Liver (tissue), 9 donors: ENCODE measurements around the gene CAP2. TPM values are rescaled to one million over a fixed set of nuclear protein-coding genes. Genes with fewer than 3 reads are reported as not detected.

Experiments
- DNase-seq: peaks from one replicate; pipeline ENCODE4 v3.0.0-alpha.2; 2017; ENCODE audit warnings: low spot score
- H3K27ac ChIP-seq, 2 donors: one replicate each; pipeline ENCODE4 v1.7.0; 2013; ENCODE audit warnings: inconsistent platforms in 2 of 2, low read length in 2 of 2, control low read depth in 1 of 2, low read depth in 1 of 2, mild to moderate bottlenecking in 1 of 2
- H3K27me3 ChIP-seq, 4 donors: one replicate each; pipeline versions ENCODE4 v1.6.1 to v1.7.0; 2013; ENCODE audit warnings: low read length in 3 of 4, inconsistent platforms in 1 of 4, mild to moderate bottlenecking in 1 of 4, moderate library complexity in 1 of 4; ENCODE audit not compliant: control insufficient read depth in 4 of 4, insufficient read depth in 4 of 4
- H3K36me3 ChIP-seq, 4 donors: one replicate each; pipeline versions ENCODE4 v1.6.1 to v1.7.0; 2013; ENCODE audit warnings: low read length in 3 of 4, mild to moderate bottlenecking in 3 of 4, low read depth in 1 of 4, moderate library complexity in 1 of 4; ENCODE audit not compliant: control insufficient read depth in 4 of 4, insufficient read depth in 3 of 4
- H3K4me1 ChIP-seq, 4 donors: one replicate each; pipeline versions ENCODE4 v1.6.1 to v1.7.0; 2013; ENCODE audit warnings: low read length in 3 of 4, mild to moderate bottlenecking in 3 of 4, moderate library complexity in 1 of 4; ENCODE audit not compliant: control insufficient read depth in 4 of 4, insufficient read depth in 4 of 4
- H3K4me3 ChIP-seq, 3 donors: one replicate each; pipeline versions ENCODE4 v1.6.1 to v1.7.0; 2013; ENCODE audit warnings: low read length in 3 of 3, control low read depth in 1 of 3, low read depth in 1 of 3, mild to moderate bottlenecking in 1 of 3
- H3K9ac ChIP-seq, 2 donors: one replicate each; pipeline ENCODE4 v1.7.0; 2013; ENCODE audit warnings: low read length in 2 of 2, mild to moderate bottlenecking in 2 of 2, moderate library complexity in 2 of 2, control low read depth in 1 of 2, low read depth in 1 of 2
- H3K9me3 ChIP-seq, 4 donors: one replicate each; pipeline versions ENCODE4 v1.6.1 to v1.7.0; 2013; ENCODE audit warnings: low read length in 3 of 4; ENCODE audit not compliant: control insufficient read depth in 4 of 4
- ATF3 ChIP-seq: IDR thresholded peaks from 2 replicates; pipeline ENCODE4 v1.6.1; 2016; ENCODE audit warnings: antibody characterized with exemption
- CTCF ChIP-seq: fragments of 150-350 bp; IDR thresholded peaks from 2 replicates; pipeline ENCODE4 v1.5.1; 2017; ENCODE audit warnings: improper control_type of control experiment, low read depth, low read length; ENCODE audit not compliant: missing input control
- EGR1 ChIP-seq, 2 donors: IDR thresholded peaks; 2 replicates each; pipeline ENCODE4 v1.6.1; 2016 to 2018; ENCODE audit warnings: antibody characterized with exemption in 2 of 2, low read depth in 2 of 2
- FOXA1 ChIP-seq: IDR thresholded peaks from 2 replicates; pipeline ENCODE4 v1.6.1; 2016; ENCODE audit warnings: antibody characterized with exemption
- FOXA2 ChIP-seq: IDR thresholded peaks from 2 replicates; pipeline ENCODE4 v1.6.1; 2016; ENCODE audit warnings: antibody characterized with exemption
- GABPA ChIP-seq, 2 donors: IDR thresholded peaks in 1 of 2; conservative IDR thresholded peaks in 1 of 2; 2 replicates each; pipeline ENCODE4 v1.6.1; 2016; ENCODE audit warnings: antibody characterized with exemption in 2 of 2, mild to moderate bottlenecking in 1 of 2, moderate library complexity in 1 of 2
- HNF4A ChIP-seq, 2 donors: conservative IDR thresholded peaks; 2 replicates each; pipeline ENCODE4 v1.6.1; 2016; ENCODE audit warnings: antibody characterized with exemption in 2 of 2, mild to moderate bottlenecking in 2 of 2
- HNF4G ChIP-seq: IDR thresholded peaks from 2 replicates; pipeline ENCODE4 v1.6.1; 2016; ENCODE audit warnings: antibody characterized with exemption
- JUND ChIP-seq, 2 donors: IDR thresholded peaks; 2 replicates each; pipeline ENCODE4 v1.6.1; 2016; ENCODE audit warnings: antibody characterized with exemption in 2 of 2
- MAX ChIP-seq: IDR thresholded peaks from 2 replicates; pipeline ENCODE4 v1.6.1; 2016; ENCODE audit warnings: antibody characterized with exemption
- NR2F2 ChIP-seq: IDR thresholded peaks from 2 replicates; pipeline ENCODE4 v1.6.1; 2016; ENCODE audit warnings: antibody characterized with exemption
- RAD21 ChIP-seq, 2 donors: IDR thresholded peaks; 2 replicates each; pipeline ENCODE4 v1.6.1; 2016; ENCODE audit warnings: antibody characterized with exemption in 2 of 2, mild to moderate bottlenecking in 2 of 2
- REST ChIP-seq: IDR thresholded peaks from 2 replicates; pipeline ENCODE4 v1.6.1; 2016; ENCODE audit warnings: antibody characterized with exemption, mild to moderate bottlenecking
- RXRA ChIP-seq, 2 donors: IDR thresholded peaks; 2 replicates each; pipeline ENCODE4 v1.6.1; 2017 to 2018; ENCODE audit warnings: antibody characterized with exemption in 2 of 2, mild to moderate bottlenecking in 1 of 2
- SP1 ChIP-seq: IDR thresholded peaks from 2 replicates; pipeline ENCODE4 v1.6.1; 2018; ENCODE audit warnings: antibody characterized with exemption, mild to moderate bottlenecking
- TAF1 ChIP-seq: conservative IDR thresholded peaks from 2 replicates; pipeline ENCODE4 v1.6.1; 2016; ENCODE audit warnings: antibody characterized with exemption, mild to moderate bottlenecking
- YY1 ChIP-seq: IDR thresholded peaks from 2 replicates; pipeline ENCODE4 v1.6.1; 2016; ENCODE audit warnings: antibody characterized with exemption, mild to moderate bottlenecking
- ZBTB33 ChIP-seq: IDR thresholded peaks from 2 replicates; pipeline ENCODE4 v1.6.1; 2016; ENCODE audit warnings: antibody characterized with exemption
- WGBS: extraction: QIAGEN DNeasy Blood & Tissue Kit; methylation state at CpG from one replicate; pipeline ENCODE4 v1.1.7; 2013; 5-methylcytosine and 5-hydroxymethylcytosine counted together
- polyA plus RNA-seq, 2 donors: library from polyadenylated mRNA; stranded (reverse) in 1 of 2; unstranded in 1 of 2; fragments of 200-250 nt in 1 of 2; fragments of >200 nt in 1 of 2; fragmentation: Nextera tagmentation in 1 of 2; extraction: Ambion mirVana in 1 of 2; gene quantifications; one replicate each; pipeline versions ENCODE4 v1.2.1 to v1.2.3, GENCODE V29; 2013 to 2015
- total RNA-seq, 2 donors: library from RNA; depleted of rRNA; stranded (reverse); fragments of >200 nt; gene quantifications; one replicate each; pipeline ENCODE4 v1.2.3, GENCODE V29; 2014
- donor health status: healthy.
- donor health status: healthy.
- donor health status: healthy.
- donor health status: healthy.
- donor health status: healthy.

Gene CAP2
- total and polyA plus RNA-seq, 4 donors, result 1.2 to 6.4 (median 2.5) TPM

GRCh38 chr6:17556014-17556413, 162.6 kb downstream of the CAP2 start:
- Histone ChIP-seq H3K9ac (no peak overlapping the region), H3K9me3 (no peaks in the 10 kb centered on the region), H3K4me1 (no peaks in the 10 kb centered on the region), H3K36me3 (no peaks in the 10 kb centered on the region), H3K27ac (no peak overlapping the region), H3K27me3 (no peaks in the 10 kb centered on the region), H3K4me3 (no peak overlapping the region)
- no peak for TF ChIP-seq GABPA (IDR thresholded peaks at IDR 0.05 in 1 of 2, conservative IDR thresholded peaks at IDR 0.05 in 1 of 2)
- no peak for TF ChIP-seq TAF1
- no peak for TF ChIP-seq CTCF
- no peak for TF ChIP-seq REST
- TF ChIP-seq YY1, result no peak
- no peak for TF ChIP-seq SP1
- no peak for TF ChIP-seq JUND (IDR thresholded peaks at IDR 0.05)
- no peak for TF ChIP-seq MAX
- no peak for TF ChIP-seq FOXA1
- no peak for TF ChIP-seq EGR1 (IDR thresholded peaks at IDR 0.05; ENCODE audit: low read depth in 2 of 2)
- no peak for TF ChIP-seq HNF4G
- TF ChIP-seq RAD21 (IDR thresholded peaks at IDR 0.05), result no peak
- TF ChIP-seq NR2F2, result no peak
- TF ChIP-seq RXRA (IDR thresholded peaks at IDR 0.05), result no peak
- no peak for TF ChIP-seq ZBTB33
- no peak for TF ChIP-seq ATF3
- TF ChIP-seq FOXA2, result no peak
- no peak for TF ChIP-seq HNF4A (conservative IDR thresholded peaks at IDR 0.05)
- DNase-seq, result no peak
- WGBS, result 94% methylated on average over 4 of the region's 4 CpGs
